Stimulated activated CD4-positive, alpha-beta T cell treated with anti-CD3 and anti-CD28 coated beads, Interleukin-15, amount 100 ng/mL, for 24 hours (primary cell): Measurements from ENCODE around the gene IL2.
A peak's percentile ranks its signal among the peaks of the same experiment; 100 is the strongest.

ENCODE experiments used
- DNase-seq: peaks from one replicate; pipeline ENCODE4 v3.0.0-alpha.2; 2020

Gene IL2

GRCh38 chr4:122456231-122457116 is at the start of gene IL2:
Gene IL2, minus strand, starts transcription at chr4:122456725. Its CDS starts 285 bp downstream, at chr4:122456440.
- peak; percentile 9 for DNase-seq

- peak; percentile 16 for DNase-seq
These were observed 46.7 kb upstream of the IL2 start for GRCh38 chr4:122503214-122503613.

- DNase-seq = no peak
These were observed 44.5 kb upstream of the IL2 start for GRCh38 chr4:122500852-122501501.

GRCh38 chr4:122489061-122489460 is 32.5 kb upstream of the IL2 start:
- DNase-seq = no peak

GRCh38 chr4:122483481-122483880 is 27.0 kb upstream of the IL2 start:
- DNase-seq = no peak

GRCh38 chr4:122481766-122482405 is 25.4 kb upstream of the IL2 start:
- no peak for DNase-seq

- DNase-seq = no peak
These were observed 24.3 kb upstream of the IL2 start for GRCh38 chr4:122480655-122481487.

GRCh38 chr4:122479935-122480416 is 23.5 kb upstream of the IL2 start:
- DNase-seq = no peak

GRCh38 chr4:122476745-122477144 is 20.2 kb upstream of the IL2 start:
- no peak for DNase-seq

- no peak for DNase-seq
These were observed 19.6 kb upstream of the IL2 start for GRCh38 chr4:122476126-122476525.

- no peak for DNase-seq
These were observed 18.7 kb upstream of the IL2 start for GRCh38 chr4:122475233-122475632.

- DNase-seq = no peak
These were observed 12.9 kb upstream of the IL2 start for GRCh38 chr4:122469457-122469856.

GRCh38 chr4:122458625-122459024 is 2.1 kb upstream of the IL2 start:
- DNase-seq = peak; percentile 64

- no peak for DNase-seq
These were observed 3.0 kb downstream of the IL2 start for GRCh38 chr4:122453384-122453995.

- peak; percentile 59 for DNase-seq
These were observed 5.7 kb downstream of the IL2 start for GRCh38 chr4:122450847-122451246.

- no peak for DNase-seq
These were observed 22.2 kb downstream of the IL2 start for GRCh38 chr4:122434285-122434684.

- no peak for DNase-seq
These were observed 25.2 kb downstream of the IL2 start for GRCh38 chr4:122431351-122431750.

- DNase-seq = no peak
These were observed 33.3 kb downstream of the IL2 start for GRCh38 chr4:122423246-122423645.

- DNase-seq = no peak
These were observed 44.0 kb downstream of the IL2 start for GRCh38 chr4:122412547-122412946.

GRCh38 chr4:122403861-122404260 is 52.7 kb downstream of the IL2 start:
- no peak for DNase-seq
